Measurements from ENCODE around the gene RNPS1. TPM values are rescaled to one million over a fixed set of nuclear protein-coding genes. Genes with fewer than 3 reads are reported as not detected.

Gene RNPS1
- total and polyA plus RNA-seq, 12 donors, result 61.7 to 136 (median 118) TPM

GRCh38 chr16:2208308-2208707, 59.6 kb downstream of the RNPS1 start:
- TF ChIP-seq, protein P1, sequence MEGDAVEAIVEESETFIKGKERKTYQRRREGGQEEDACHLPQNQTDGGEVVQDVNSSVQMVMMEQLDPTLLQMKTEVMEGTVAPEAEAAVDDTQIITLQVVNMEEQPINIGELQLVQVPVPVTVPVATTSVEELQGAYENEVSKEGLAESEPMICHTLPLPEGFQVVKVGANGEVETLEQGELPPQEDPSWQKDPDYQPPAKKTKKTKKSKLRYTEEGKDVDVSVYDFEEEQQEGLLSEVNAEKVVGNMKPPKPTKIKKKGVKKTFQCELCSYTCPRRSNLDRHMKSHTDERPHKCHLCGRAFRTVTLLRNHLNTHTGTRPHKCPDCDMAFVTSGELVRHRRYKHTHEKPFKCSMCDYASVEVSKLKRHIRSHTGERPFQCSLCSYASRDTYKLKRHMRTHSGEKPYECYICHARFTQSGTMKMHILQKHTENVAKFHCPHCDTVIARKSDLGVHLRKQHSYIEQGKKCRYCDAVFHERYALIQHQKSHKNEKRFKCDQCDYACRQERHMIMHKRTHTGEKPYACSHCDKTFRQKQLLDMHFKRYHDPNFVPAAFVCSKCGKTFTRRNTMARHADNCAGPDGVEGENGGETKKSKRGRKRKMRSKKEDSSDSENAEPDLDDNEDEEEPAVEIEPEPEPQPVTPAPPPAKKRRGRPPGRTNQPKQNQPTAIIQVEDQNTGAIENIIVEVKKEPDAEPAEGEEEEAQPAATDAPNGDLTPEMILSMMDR (IDR thresholded peaks at IDR 0.05), result no peak
- Histone ChIP-seq H3K4me3 (no peak overlapping the region), H3K4me1 (peaks cover 21 to 58% (median 39%) of the 10 kb centered on the region in 9 donors), H3K36me3 (peaks cover 0 to 39% (median 18%) of the 10 kb centered on the region in 9 donors), H3K27ac (no peak overlapping the region), H3K9me3 (no peaks in the 10 kb centered on the region), H3K27me3 (no peaks in the 10 kb centered on the region)
- DNase-seq (no peak), ATAC-seq (no peak)
- whole genome bisulfite sequencing, 2 donors, result 69 to 72% methylated on average over 23 of the region's 23 CpGs
- intact Hi-C loops (cut with DNase I), result loop anchor here in 1 of 10 donors (5.0 kb wide), 1 partner anchor 51 kb away; the partner anchor contains the start of gene TRAF7

DNA sequence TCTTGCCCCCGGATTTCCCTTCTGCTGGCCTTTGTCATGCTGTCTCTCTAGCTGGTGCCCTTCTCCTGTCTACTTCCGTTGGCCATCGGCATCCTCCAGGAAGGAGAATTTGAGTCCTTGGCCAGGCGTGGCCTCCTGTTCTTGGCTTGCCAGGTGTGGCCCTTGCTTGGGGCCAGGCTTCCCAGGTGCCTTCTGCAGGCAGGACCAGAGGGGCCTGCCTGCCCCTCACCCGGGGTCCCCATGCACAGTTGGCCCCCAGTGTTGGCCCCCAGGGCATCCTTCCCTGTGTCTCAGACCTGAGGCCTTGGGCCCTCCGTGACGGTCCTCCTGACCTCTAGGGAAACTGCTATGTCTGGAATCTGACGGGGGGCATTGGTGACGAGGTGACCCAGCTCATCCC, 60.1 kb downstream of the RNPS1 start:
- DNase-seq (no peak), ATAC-seq (no peak)
- Histone ChIP-seq H3K27ac (no peak overlapping the region), H3K9me3 (no peaks in the 10 kb centered on the region), H3K4me1 (peaks cover 17 to 53% (median 34%) of the 10 kb centered on the region in 9 donors), H3K27me3 (no peaks in the 10 kb centered on the region), H3K36me3 (peaks cover 0 to 39% (median 18%) of the 10 kb centered on the region in 9 donors), H3K4me3 (no peak overlapping the region)
- 90% methylated on average over 9 of the region's 9 CpGs for WGBS, 2 donors
- intact Hi-C loops (cut with DNase I), result loop anchor here in 1 of 10 donors (5.0 kb wide), 1 partner anchor 51 kb away; the partner anchor contains the start of gene TRAF7
- TF ChIP-seq, protein P1 (IDR thresholded peaks at IDR 0.05), result no peak

DNA sequence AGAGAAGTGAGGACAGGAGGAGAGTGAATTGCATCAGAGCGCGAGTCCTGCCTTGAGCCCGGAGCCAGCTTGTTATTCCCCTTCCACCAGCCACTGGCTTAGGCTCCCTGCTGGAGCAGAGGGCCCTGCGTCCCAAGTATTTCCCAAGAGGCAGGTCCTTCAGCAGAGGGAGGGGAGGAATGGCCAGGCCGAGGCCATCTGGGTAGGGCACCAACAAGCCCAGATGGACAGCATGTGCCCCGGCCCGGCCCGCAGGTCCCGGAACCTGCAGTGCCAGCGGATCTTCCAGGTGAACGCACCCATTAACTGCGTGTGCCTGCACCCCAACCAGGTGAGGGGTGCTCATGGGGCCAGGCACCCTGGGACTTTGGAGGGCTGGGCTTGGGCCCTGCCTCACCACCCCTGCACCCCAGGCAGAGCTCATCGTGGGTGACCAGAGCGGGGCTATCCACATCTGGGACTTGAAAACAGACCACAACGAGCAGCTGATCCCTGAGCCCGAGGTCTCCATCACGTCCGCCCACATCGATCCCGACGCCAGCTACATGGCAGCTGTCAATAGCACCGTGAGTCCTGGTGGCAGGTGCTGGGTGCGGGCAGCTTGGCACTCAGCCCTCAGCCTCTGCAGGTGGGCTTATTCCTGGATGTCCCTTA, 61.0 kb downstream of the RNPS1 start:
- Histone ChIP-seq H3K36me3 (peaks cover 0 to 39% (median 18%) of the 10 kb centered on the region in 9 donors), H3K4me3 (peak overlapping the region in 1 of 10 donors; percentile 84), H3K9me3 (no peaks in the 10 kb centered on the region), H3K27ac (no peak overlapping the region), H3K27me3 (no peaks in the 10 kb centered on the region), H3K4me1 (peaks cover 9 to 44% (median 25%) of the 10 kb centered on the region in 9 donors)
- ATAC-seq, result no peak
- TF ChIP-seq, protein P1 (IDR thresholded peaks at IDR 0.05), result no peak
- WGBS, 2 donors, result 91 to 92% methylated on average over 23 of the region's 23 CpGs
- intact Hi-C loops (cut with DNase I), result loop anchor here in 1 of 10 donors (5.0 kb wide), 1 partner anchor 50 kb away; the partner anchor contains the start of gene TRAF7
- no peak for DNase-seq

- intact Hi-C loops (cut with DNase I), result loop anchor here in 1 of 10 donors (5.0 kb wide), 1 partner anchor 49 kb away; the partner anchor contains the start of gene TRAF7
- no peak for ATAC-seq
- TF ChIP-seq, protein P1 (IDR thresholded peaks at IDR 0.05), result no peak
- Histone ChIP-seq H3K27me3 (no peaks in the 10 kb centered on the region), H3K36me3 (peaks cover 0 to 39% (median 18%) of the 10 kb centered on the region in 9 donors), H3K27ac (peak overlapping the region in 6 of 10 donors; percentile 98 to 100 (median 98)), H3K4me3 (peak overlapping the region in 9 of 10 donors; percentile 56 to 88 (median 80)), H3K9me3 (no peaks in the 10 kb centered on the region), H3K4me1 (peaks cover 9 to 39% (median 21%) of the 10 kb centered on the region in 9 donors)
- WGBS, 2 donors, result 84% methylated on average over 18 of the region's 18 CpGs
- DNase-seq, result no peak
Measured at GRCh38 chr16:2206420-2206779, 61.5 kb downstream of the RNPS1 start.

Measured in heart right ventricle (tissue), 16 donors.